K562 (cell line): ENCODE data around the gene KSR2. TPM values are rescaled to one million over a fixed set of nuclear protein-coding genes. Genes with fewer than 3 reads are reported as not detected.

Experiments used
- ATAC-seq: fragments of 200-7000 bp; cut with Tn5 transposase; 3 replicates; pipeline ENCODE4 v1.9.1; 2020; ENCODE audit warnings: moderate library complexity
- BruUV-seq: library from RNA; stranded (reverse); fragments of 400-500 nt; replicated peaks from 2 replicates; lab custom pipeline; 2021; lab: Mats Ljungman, UMichigan
- CTCF ChIA-PET: fragments of 300-600 bp; formaldehyde crosslinking; extraction: SDS; loops from one replicate; lab custom pipeline; 2021; ENCODE audit warnings: low intra/inter-chr PET ratio; lab: Yijun Ruan, JAX
- POLR2A ChIA-PET: fragments of 300-600, 350-650 bp; sonication (Branson Sonifier 250); formaldehyde crosslinking; extraction: SDS; loops from one replicate; lab custom pipeline; 2021; ENCODE audit warnings: antibody characterized with exemption, inconsistent platforms; lab: Yijun Ruan, JAX
- DNase-seq, 4 experiments: peaks; one replicate each; pipeline versions ENCODE4 v3.0.0 to v3.0.0-alpha.2; 2011 to 2018; ENCODE audit warnings: low spot score in 3 of 4, mixed read lengths in 3 of 4; ENCODE audit errors: extremely low read depth in 1 of 4
- FAIRE-seq: peaks from 2 replicates; lab custom pipeline; 2011; peaks lifted over from hg19 to GRCh38; lab: Jason Lieb, UNC
- H2AFZ ChIP-seq: 2 replicates; pipeline ENCODE4 v1.6.0; 2011; ENCODE audit warnings: low read depth, low read length, control low read depth, inconsistent platforms
- H3K27ac ChIP-seq: fragments of 200-600 bp; 3 replicates; pipeline ENCODE4 v1.8.0; 2011; ENCODE audit warnings: low read depth, mild to moderate bottlenecking, control low read depth, inconsistent platforms, low read length, moderate library complexity, mixed read lengths; ENCODE audit errors: extremely low read depth
- H3K27me3 ChIP-seq, 2 experiments: fragments of 300-600 bp in 1 of 2; 2 replicates in 1 of 2; 3 replicates in 1 of 2; pipeline versions ENCODE4 v1.6.0 to v1.8.0; 2011; ENCODE audit warnings: inconsistent platforms in 2 of 2, low read length in 2 of 2, mild to moderate bottlenecking in 1 of 2, mixed read lengths in 1 of 2, moderate library complexity in 1 of 2; ENCODE audit not compliant: control insufficient read depth in 2 of 2, insufficient read depth in 2 of 2
- H3K36me3 ChIP-seq: fragments of 300-600 bp; 3 replicates; pipeline ENCODE4 v1.8.0; 2011; ENCODE audit warnings: mild to moderate bottlenecking, low read length, inconsistent platforms; ENCODE audit not compliant: control insufficient read depth, insufficient read depth
- H3K4me1 ChIP-seq, 2 experiments: fragments of 200-600 bp in 1 of 2; replicated peaks in 1 of 2; 2 replicates in 1 of 2; 3 replicates in 1 of 2; pipeline versions ENCODE4 v1.5.1 to v1.8.0; 2011; ENCODE audit warnings: inconsistent platforms in 2 of 2, low read length in 2 of 2, mild to moderate bottlenecking in 1 of 2, mixed read lengths in 1 of 2, moderate library complexity in 1 of 2; ENCODE audit not compliant: control insufficient read depth in 2 of 2, insufficient read depth in 2 of 2
- H3K4me2 ChIP-seq: 2 replicates; pipeline ENCODE4 v1.6.1; 2011; ENCODE audit warnings: low read length, control low read depth, inconsistent platforms, mixed read lengths; ENCODE audit not compliant: insufficient read depth
- H3K4me3 ChIP-seq: fragments of 200-600 bp; sonication (generic), shearing (Covaris generic); 2 replicates; pipeline ENCODE4 v1.5.1; 2016; ENCODE audit warnings: control low read depth, inconsistent platforms
- H3K79me2 ChIP-seq: fragments of 200-600 bp; 3 replicates; pipeline ENCODE4 v1.8.0; 2011; ENCODE audit warnings: low read length, inconsistent platforms; ENCODE audit not compliant: control insufficient read depth, insufficient read depth
- H3K9ac ChIP-seq, 2 experiments: 2 replicates each; pipeline versions ENCODE4 v1.6.0 to v1.6.1; 2011; ENCODE audit warnings: low read depth in 2 of 2, low read length in 2 of 2, control low read depth in 1 of 2, inconsistent platforms in 1 of 2, mild to moderate bottlenecking in 1 of 2, mixed read lengths in 1 of 2; ENCODE audit not compliant: insufficient read depth in 1 of 2
- H3K9me1 ChIP-seq: one replicate; pipeline ENCODE4 v1.6.0; 2011; ENCODE audit warnings: inconsistent platforms, mild to moderate bottlenecking, low read length, moderate library complexity; ENCODE audit not compliant: control insufficient read depth, insufficient read depth
- H3K9me3 ChIP-seq: replicated peaks from 2 replicates; pipeline ENCODE4 v1.5.1; 2011; ENCODE audit warnings: low read depth, low read length, inconsistent platforms; ENCODE audit not compliant: control insufficient read depth, insufficient read depth
- H4K20me1 ChIP-seq: replicated peaks from 2 replicates; pipeline ENCODE4 v1.6.1; 2011; ENCODE audit warnings: low read length, inconsistent platforms, mixed read lengths; ENCODE audit not compliant: control insufficient read depth, insufficient read depth
- ATF1 ChIP-seq, 2 experiments: fragments of 450-650 bp in 1 of 2; IDR thresholded peaks; 2 replicates each; pipeline ENCODE4 v1.6.1; 2016; ENCODE audit warnings: missing compliant biosample characterization in 1 of 2, missing genetic modification characterization in 1 of 2
- ATF7 ChIP-seq: fragments of 450-650 bp; IDR thresholded peaks from 2 replicates; pipeline ENCODE4 v1.7.1; 2014; ENCODE audit warnings: mild to moderate bottlenecking, moderate library complexity
- GABPA ChIP-seq: fragments of 200-800 bp; sonication (Bioruptor generic); conservative IDR thresholded peaks from 2 replicates; pipeline ENCODE4 v1.6.1; 2016; ENCODE audit warnings: low read depth, missing genetic modification characterization, missing compliant biosample characterization
- GABPB2 ChIP-seq: fragments of 250-450 bp; sonication (Bioruptor Pico); conservative IDR thresholded peaks from 2 replicates; pipeline ENCODE4 v1.5.1; 2021; ENCODE audit warnings: mild to moderate bottlenecking
- POLR2G ChIP-seq: fragments of 200-400 bp; formaldehyde crosslinking; IDR thresholded peaks from 2 replicates; pipeline ENCODE4 v1.6.1; 2017; ENCODE audit warnings: low read depth, mild to moderate bottlenecking, antibody characterized with exemption, low read length, moderate library complexity
- PURB ChIP-seq: sonication (generic); formaldehyde crosslinking; IDR thresholded peaks from 2 replicates; pipeline ENCODE4 v1.9.0; 2021; ENCODE audit warnings: low read depth, mild to moderate bottlenecking, missing genetic modification reagents
- THRA ChIP-seq: fragments of 450-650 bp; IDR thresholded peaks from 2 replicates; pipeline ENCODE4 v1.6.1; 2017; ENCODE audit warnings: mild to moderate bottlenecking, moderate library complexity
- ZNF133 ChIP-seq: fragments of 250-450 bp; sonication (Bioruptor Pico); IDR thresholded peaks from 2 replicates; pipeline ENCODE4 v1.4.0; 2020; ENCODE audit warnings: mild to moderate bottlenecking
- ZNF449 ChIP-seq: fragments of 250-450 bp; sonication (Bioruptor Pico); IDR thresholded peaks from 2 replicates; pipeline ENCODE4 v1.8.0; 2022; ENCODE audit warnings: moderate library complexity, mild to moderate bottlenecking, inconsistent platforms
- WGBS: fragments of 100-300 bp; shearing (Covaris generic); methylation state at CpG from one replicate; pipeline ENCODE4 v1.1.6; 2016; ENCODE audit warnings: low coverage, mixed read lengths; ENCODE audit not compliant: insufficient coverage; ENCODE audit errors: missing lambda C conversion rate; 5-methylcytosine and 5-hydroxymethylcytosine counted together
- in situ Hi-C: fragments of 300-500 bp; cut with MboI; formaldehyde crosslinking; loops from 4 replicates; pipeline ENCODE4 v1.15.0; 2018; ENCODE audit warnings: inconsistent platforms, mixed read lengths
- intact Hi-C: fragments of 100-400 bp; cut with micrococcal nuclease; formaldehyde crosslinking; loops from 2 replicates; pipeline ENCODE4 v1.14.2; 2022
- polyA plus RNA-seq, 8 experiments: library from polyadenylated mRNA; depleted of rRNA in 4 of 8; stranded (reverse) in 5 of 8; unstranded in 3 of 8; fragments of >200 nt; fragmentation: Nextera tagmentation in 2 of 8; fragmentation: Illumina TruSeq in 1 of 8; extraction: Ambion mirVana in 2 of 8; extraction: Trizol in 1 of 8; gene quantifications; 2 replicates each; pipeline versions ENCODE4 v1.2.1 to v1.2.3, GENCODE V29; 2011 to 2014; ENCODE audit warnings: inconsistent platforms in 1 of 8, missing spikeins in 1 of 8
- total RNA-seq, 7 experiments: library from RNA; depleted of rRNA in 6 of 7; stranded (reverse); fragments of >200 nt in 6 of 7; fragmentation: Illumina TruSeq in 2 of 7; extraction: Trizol in 2 of 7; gene quantifications; 2 replicates each; pipeline versions ENCODE4 v1.2.1 to v1.2.3, GENCODE V29; 2011 to 2021; ENCODE audit warnings: low replicate concordance in 1 of 7
- TF ChIP-seq, protein P1 (sequence below), 2 experiments: fragments of 450-650 bp in 1 of 2; sonication (generic) in 1 of 2; formaldehyde crosslinking in 1 of 2; IDR thresholded peaks in 1 of 2; conservative IDR thresholded peaks in 1 of 2; 2 replicates each; pipeline versions ENCODE4 v1.6.1 to v1.8.1; 2016 to 2023; ENCODE audit warnings: mild to moderate bottlenecking in 2 of 2, moderate library complexity in 2 of 2, inconsistent platforms in 1 of 2, missing genetic modification reagents in 1 of 2

The KSR2 gene
- total and polyA plus RNA-seq, 9 of the 15 experiments (the other 6 are each of a cell fraction or from before 2014, with no cell fraction given), result not detected

GRCh38 chr12:117865505-117865904 is 103.3 kb downstream of the KSR2 start:
- no peaks in the 10 kb centered on the region for H4K20me1 ChIP-seq
- no peaks in the 10 kb centered on the region; the same call in none of the 2 replicates for H3K9me3 ChIP-seq
- peaks cover 6 to 17% of the 10 kb centered on the region in 2 experiments; a peak in 3 of 5 replicates for H3K27me3 ChIP-seq
- DNase-seq (no peak), ATAC-seq (no peak), FAIRE-seq (no peak)
- H3K36me3 ChIP-seq, result no peaks in the 10 kb centered on the region
- intact Hi-C loops (no loop called here), in situ Hi-C loops (no loop called here)
- H3K4me1 ChIP-seq, result no peaks in the 10 kb centered on the region
- no peak for TF ChIP-seq PURB (CRISPR knock-in tag)
- TF ChIP-seq POLR2G, result no peak
- no peak for TF ChIP-seq GABPA
- TF ChIP-seq ZNF133 (CRISPR knock-in tag), result no peak
- no peak for TF ChIP-seq ATF1 (CRISPR knock-in tag; IDR thresholded peaks at IDR 0.05)
- TF ChIP-seq ATF1 (tag; IDR thresholded peaks at IDR 0.05), result no peak
- TF ChIP-seq THRA, result no peak
- 0 out of 2 replicates have a peak, but pooled peaks have one; percentile 29 for TF ChIP-seq ATF7
- TF ChIP-seq, protein P1, sequence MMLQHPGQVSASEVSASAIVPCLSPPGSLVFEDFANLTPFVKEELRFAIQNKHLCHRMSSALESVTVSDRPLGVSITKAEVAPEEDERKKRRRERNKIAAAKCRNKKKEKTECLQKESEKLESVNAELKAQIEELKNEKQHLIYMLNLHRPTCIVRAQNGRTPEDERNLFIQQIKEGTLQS (IDR thresholded peaks at IDR 0.05), result peak; percentile 37; the same call in 1 of the 2 replicates
- TF ChIP-seq, protein P1 (CRISPR knock-in tag; conservative IDR thresholded peaks at IDR 0.05), result no peak
- no peak for TF ChIP-seq GABPB2 (CRISPR knock-in tag)
- no peak for TF ChIP-seq ZNF449 (CRISPR knock-in tag)
- H3K27ac ChIP-seq, result no peak overlapping the region
- WGBS, result 0% methylated on average over 3 of the region's 3 CpGs
- POLR2A ChIA-PET, result no interaction called here
- CTCF ChIA-PET, result no interaction called here
- no peaks in the 10 kb centered on the region for H3K79me2 ChIP-seq
- no peak overlapping the region for H2AFZ ChIP-seq
- no peaks in the 10 kb centered on the region for H3K9me1 ChIP-seq
- H3K4me3 ChIP-seq, result no peak overlapping the region
- H3K9ac ChIP-seq, result no peak overlapping the region
- no peak overlapping the region for H3K4me2 ChIP-seq
- BruUV-seq, result no TSS peak
